ENCODE results near the gene C6orf141.
"Not testable (repeated sequence)": the region's sequence is repeated elsewhere in the genome, so short reads cannot be mapped to it uniquely, and the experiment has no call there.

The C6orf141 gene

GRCh38 chr6:49587262-49587661, 36.8 kb downstream of the C6orf141 start:
- DNase-seq = not testable (repeated sequence)

All from stimulated activated naive CD4-positive, alpha-beta T cell treated with Interleukin-2 at 50 U/mL for 16 hours (primary cell).